ENCODE data around the gene GSK3A.
A peak's percentile ranks its signal among the peaks of the same experiment; 100 is the strongest.

GSK3A gene

GRCh38 chr19:42232435-42232834 is 10.0 kb downstream of the GSK3A start:
- peaks cover 50% of the 10 kb centered on the region for H3K79me1 ChIP-seq (replicated peaks; ENCODE audit: low read length, poor library complexity, severe bottlenecking)
- H2BK5ac ChIP-seq (ENCODE audit: low read depth, low read length, poor library complexity, severe bottlenecking) = no peak overlapping the region
- no peak overlapping the region for H3K23ac ChIP-seq (ENCODE audit: low read length in 2 of 2)
- no peak overlapping the region for H3K4me2 ChIP-seq (ENCODE audit: low read length, poor library complexity, severe bottlenecking)
- H2AK5ac ChIP-seq (ENCODE audit: low read length, severe bottlenecking) = no peak overlapping the region
- H2AFZ ChIP-seq (ENCODE audit: low read depth, low read length) = no peak overlapping the region
- peaks cover 7% of the 10 kb centered on the region for H3K4me1 ChIP-seq (ENCODE audit: control insufficient read depth, insufficient read depth, low read depth, low read length)
- no peak overlapping the region for H4K91ac ChIP-seq (ENCODE audit: low read length)
- WGBS = 100% methylated on average over 9 of the region's 10 CpGs
- H3K27ac ChIP-seq (ENCODE audit: low read length, poor library complexity, severe bottlenecking) = no peak overlapping the region
- no peak overlapping the region for H3K18ac ChIP-seq (ENCODE audit: low read depth in 1 of 2, low read length in 2 of 2)
- no peak overlapping the region for H4K8ac ChIP-seq (ENCODE audit: low read length)
- H3K4ac ChIP-seq (ENCODE audit: low read depth in 1 of 2, low read length in 2 of 2) = no peak overlapping the region
- H2BK12ac ChIP-seq (ENCODE audit: low read length in 2 of 2) = no peak overlapping the region
- peaks cover 92 to 94% of the 10 kb centered on the region in 2 experiments for H3K36me3 ChIP-seq (ENCODE audit: control insufficient read depth in 1 of 2, insufficient read depth in 2 of 2, low read depth in 1 of 2, low read length in 2 of 2)
- H3K4me3 ChIP-seq (ENCODE audit: insufficient read depth in 1 of 2, low read depth in 1 of 2, low read length in 2 of 2) = no peak overlapping the region
- DNase-seq = no peak
- H3K27me3 ChIP-seq (ENCODE audit: control insufficient read depth in 1 of 2, insufficient read depth in 1 of 2, low read length in 2 of 2) = no peaks in the 10 kb centered on the region
- H3K9me3 ChIP-seq (ENCODE audit: control insufficient read depth, low read length) = no peaks in the 10 kb centered on the region
- no peak overlapping the region for H2BK15ac ChIP-seq (ENCODE audit: low read depth, poor library complexity, severe bottlenecking)
- H3K14ac ChIP-seq (ENCODE audit: low read length in 2 of 2) = no peak overlapping the region
- no peak overlapping the region for H2BK120ac ChIP-seq (ENCODE audit: low read depth, low read length)
- H3K9ac ChIP-seq (ENCODE audit: low read length) = no peak overlapping the region

GRCh38 chr19:42230571-42230970 is 11.8 kb downstream of the GSK3A start:
- WGBS = 93% methylated on average over 4 of the region's 4 CpGs
- peaks cover 49% of the 10 kb centered on the region for H3K79me1 ChIP-seq (replicated peaks; ENCODE audit: low read length, poor library complexity, severe bottlenecking)
- no peak overlapping the region for H2BK15ac ChIP-seq (ENCODE audit: low read depth, poor library complexity, severe bottlenecking)

GRCh38 chr19:42229855-42230351 is 12.5 kb downstream of the GSK3A start:
- H3K4me1 ChIP-seq (ENCODE audit: control insufficient read depth, insufficient read depth, low read depth, low read length) = peaks cover 12% of the 10 kb centered on the region
- no peak overlapping the region for H3K18ac ChIP-seq (ENCODE audit: low read depth in 1 of 2, low read length in 2 of 2)
- peak overlapping the region; percentile 19 for H3K9ac ChIP-seq (ENCODE audit: low read length)
- H2BK12ac ChIP-seq (ENCODE audit: low read length in 2 of 2) = no peak overlapping the region
- H2BK120ac ChIP-seq (ENCODE audit: low read depth, low read length) = no peak overlapping the region
- peaks cover 93 to 95% of the 10 kb centered on the region in 2 experiments for H3K36me3 ChIP-seq (ENCODE audit: control insufficient read depth in 1 of 2, insufficient read depth in 2 of 2, low read depth in 1 of 2, low read length in 2 of 2)
- H3K27me3 ChIP-seq (ENCODE audit: control insufficient read depth in 1 of 2, insufficient read depth in 1 of 2, low read length in 2 of 2) = no peaks in the 10 kb centered on the region
- no peak overlapping the region for H2BK5ac ChIP-seq (ENCODE audit: low read depth, low read length, poor library complexity, severe bottlenecking)
- H3K23ac ChIP-seq (ENCODE audit: low read length in 2 of 2) = no peak overlapping the region
- no peak overlapping the region for H3K4me2 ChIP-seq (ENCODE audit: low read length, poor library complexity, severe bottlenecking)
- no peak overlapping the region for H3K4me3 ChIP-seq (ENCODE audit: insufficient read depth in 1 of 2, low read depth in 1 of 2, low read length in 2 of 2)
- no peak overlapping the region for H2AK5ac ChIP-seq (ENCODE audit: low read length, severe bottlenecking)
- DNase-seq = peak; percentile 8
- 83% methylated on average over 8 of the region's 8 CpGs for WGBS
- H2BK15ac ChIP-seq (ENCODE audit: low read depth, poor library complexity, severe bottlenecking) = no peak overlapping the region
- H3K79me1 ChIP-seq (replicated peaks; ENCODE audit: low read length, poor library complexity, severe bottlenecking) = peaks cover 49% of the 10 kb centered on the region
- no peak overlapping the region for H3K14ac ChIP-seq (ENCODE audit: low read length in 2 of 2)
- H3K27ac ChIP-seq (ENCODE audit: low read length, poor library complexity, severe bottlenecking) = no peak overlapping the region
- no peak overlapping the region for H2AFZ ChIP-seq (ENCODE audit: low read depth, low read length)
- no peaks in the 10 kb centered on the region for H3K9me3 ChIP-seq (ENCODE audit: control insufficient read depth, low read length)
- H3K4ac ChIP-seq (ENCODE audit: low read depth in 1 of 2, low read length in 2 of 2) = no peak overlapping the region
- no peak overlapping the region for H4K91ac ChIP-seq (ENCODE audit: low read length)
- no peak overlapping the region for H4K8ac ChIP-seq (ENCODE audit: low read length)

More at GRCh38 chr19:42230571-42230970, 11.8 kb downstream of the GSK3A start:
- Histone ChIP-seq H3K18ac (ENCODE audit: low read depth in 1 of 2, low read length in 2 of 2) (no peak overlapping the region), H3K36me3 (ENCODE audit: control insufficient read depth in 1 of 2, insufficient read depth in 2 of 2, low read depth in 1 of 2, low read length in 2 of 2) (peaks cover 94 to 95% of the 10 kb centered on the region in 2 experiments), H2BK12ac (ENCODE audit: low read length in 2 of 2) (no peak overlapping the region), H2AFZ (ENCODE audit: low read depth, low read length) (no peak overlapping the region), H3K27ac (ENCODE audit: low read length, poor library complexity, severe bottlenecking) (no peak overlapping the region), H3K4me1 (ENCODE audit: control insufficient read depth, insufficient read depth, low read depth, low read length) (peaks cover 12% of the 10 kb centered on the region), H3K27me3 (ENCODE audit: control insufficient read depth in 1 of 2, insufficient read depth in 1 of 2, low read length in 2 of 2) (no peaks in the 10 kb centered on the region), H3K9me3 (ENCODE audit: control insufficient read depth, low read length) (no peaks in the 10 kb centered on the region), H2BK120ac (ENCODE audit: low read depth, low read length) (no peak overlapping the region), H3K4ac (ENCODE audit: low read depth in 1 of 2, low read length in 2 of 2) (no peak overlapping the region), H3K4me3 (ENCODE audit: insufficient read depth in 1 of 2, low read depth in 1 of 2, low read length in 2 of 2) (no peak overlapping the region), H2AK5ac (ENCODE audit: low read length, severe bottlenecking) (no peak overlapping the region), H4K91ac (ENCODE audit: low read length) (no peak overlapping the region), H4K8ac (ENCODE audit: low read length) (no peak overlapping the region), H3K4me2 (ENCODE audit: low read length, poor library complexity, severe bottlenecking) (no peak overlapping the region), H3K9ac (ENCODE audit: low read length) (no peak overlapping the region), H3K23ac (ENCODE audit: low read length in 2 of 2) (no peak overlapping the region), H3K14ac (ENCODE audit: low read length in 2 of 2) (no peak overlapping the region), H2BK5ac (ENCODE audit: low read depth, low read length, poor library complexity, severe bottlenecking) (no peak overlapping the region)
- no peak for DNase-seq

GRCh38 chr19:42229301-42229854 is 13.0 kb downstream of the GSK3A start:
- H3K4me3 ChIP-seq (ENCODE audit: insufficient read depth in 1 of 2, low read depth in 1 of 2, low read length in 2 of 2) = no peak overlapping the region
- H4K91ac ChIP-seq (ENCODE audit: low read length) = no peak overlapping the region
- no peak overlapping the region for H3K27ac ChIP-seq (ENCODE audit: low read length, poor library complexity, severe bottlenecking)
- no peak overlapping the region for H2BK120ac ChIP-seq (ENCODE audit: low read depth, low read length)
- peak overlapping the region; percentile 19 for H3K9ac ChIP-seq (ENCODE audit: low read length)
- 73% methylated on average over 2 of the region's 4 CpGs for WGBS
- H3K14ac ChIP-seq (ENCODE audit: low read length in 2 of 2) = no peak overlapping the region
- H2BK12ac ChIP-seq (ENCODE audit: low read length in 2 of 2) = no peak overlapping the region
- peaks cover 50% of the 10 kb centered on the region for H3K79me1 ChIP-seq (replicated peaks; ENCODE audit: low read length, poor library complexity, severe bottlenecking)
- no peak overlapping the region for H3K23ac ChIP-seq (ENCODE audit: low read length in 2 of 2)
- H3K9me3 ChIP-seq (ENCODE audit: control insufficient read depth, low read length) = no peaks in the 10 kb centered on the region
- H2BK15ac ChIP-seq (ENCODE audit: low read depth, poor library complexity, severe bottlenecking) = no peak overlapping the region
- peaks cover 93 to 95% of the 10 kb centered on the region in 2 experiments for H3K36me3 ChIP-seq (ENCODE audit: control insufficient read depth in 1 of 2, insufficient read depth in 2 of 2, low read depth in 1 of 2, low read length in 2 of 2)
- no peak overlapping the region for H2AFZ ChIP-seq (ENCODE audit: low read depth, low read length)
- no peak overlapping the region for H3K4me2 ChIP-seq (ENCODE audit: low read length, poor library complexity, severe bottlenecking)
- no peak for DNase-seq
- H3K4ac ChIP-seq (ENCODE audit: low read depth in 1 of 2, low read length in 2 of 2) = no peak overlapping the region
- H3K18ac ChIP-seq (ENCODE audit: low read depth in 1 of 2, low read length in 2 of 2) = no peak overlapping the region
- peaks cover 12% of the 10 kb centered on the region for H3K4me1 ChIP-seq (ENCODE audit: control insufficient read depth, insufficient read depth, low read depth, low read length)
- no peak overlapping the region for H4K8ac ChIP-seq (ENCODE audit: low read length)
- H2AK5ac ChIP-seq (ENCODE audit: low read length, severe bottlenecking) = no peak overlapping the region
- no peaks in the 10 kb centered on the region for H3K27me3 ChIP-seq (ENCODE audit: control insufficient read depth in 1 of 2, insufficient read depth in 1 of 2, low read length in 2 of 2)
- no peak overlapping the region for H2BK5ac ChIP-seq (ENCODE audit: low read depth, low read length, poor library complexity, severe bottlenecking)
